GM12878 (cell line): ENCODE measurements around the gene NKD2. TPM values are rescaled to one million over a fixed set of nuclear protein-coding genes. Genes with fewer than 3 reads are reported as not detected.

Source experiments
- ATAC-seq: fragments of 200-7000 bp; cut with Tn5 transposase; 3 replicates; pipeline ENCODE4 v1.9.1; 2020; ENCODE audit warnings: mild to moderate bottlenecking, moderate library complexity
- BruUV-seq: library from RNA; stranded (reverse); fragments of 400-500 nt; replicated peaks from 2 replicates; lab custom pipeline; 2021; lab: Mats Ljungman, UMichigan
- CTCF ChIA-PET: fragments of 300-600 bp; sonication (Branson Sonifier 250); formaldehyde crosslinking; extraction: SDS; loops from one replicate; lab custom pipeline; 2021; ENCODE audit warnings: inconsistent platforms; lab: Yijun Ruan, JAX
- POLR2A ChIA-PET: fragments of 350-600 bp; formaldehyde crosslinking; extraction: SDS; loops from one replicate; lab custom pipeline; 2021; ENCODE audit warnings: inconsistent platforms; lab: Charles Lee
- RAD21 ChIA-PET: fragments of 300-600 bp; sonication (Branson Sonifier 250); formaldehyde crosslinking; loops from one replicate; lab custom pipeline; 2023; ENCODE audit warnings: antibody characterized with exemption; ENCODE audit not compliant: unreplicated experiment; lab: Charles Lee
- SMC1A ChIA-PET: fragments of 300-600 bp; sonication (Branson Sonifier 250); formaldehyde crosslinking; loops from one replicate; lab custom pipeline; 2023; ENCODE audit not compliant: unreplicated experiment, uncharacterized antibody; lab: Charles Lee
- DNase-seq: peaks from one replicate; pipeline ENCODE4 v3.0.0-alpha.2; 2011; ENCODE audit warnings: low read depth, low spot score
- FAIRE-seq: peaks from 3 replicates; lab custom pipeline; 2011; peaks lifted over from hg19 to GRCh38; lab: Jason Lieb, UNC
- H2AFZ ChIP-seq: 2 replicates; pipeline ENCODE4 v1.6.0; 2011; ENCODE audit warnings: low read depth, low read length, control low read depth; ENCODE audit not compliant: control insufficient read depth
- H3K27ac ChIP-seq: 2 replicates; pipeline ENCODE4 v1.5.1; 2011; ENCODE audit warnings: control low read depth; ENCODE audit not compliant: control insufficient read depth, insufficient read depth
- H3K27me3 ChIP-seq, 2 experiments: replicated peaks in 1 of 2; 2 replicates each; pipeline versions ENCODE4 v1.6.0 to v1.6.1; 2011; ENCODE audit warnings: low read length in 1 of 2; ENCODE audit not compliant: control insufficient read depth in 2 of 2, insufficient read depth in 2 of 2
- H3K36me3 ChIP-seq, 2 experiments: 2 replicates each; pipeline ENCODE4 v1.5.1; 2011; ENCODE audit warnings: low read length in 1 of 2; ENCODE audit not compliant: control insufficient read depth in 2 of 2, insufficient read depth in 2 of 2
- H3K4me1 ChIP-seq: 2 replicates; pipeline ENCODE4 v1.6.1; 2011; ENCODE audit warnings: mild to moderate bottlenecking, low read length, moderate library complexity, mixed read lengths; ENCODE audit not compliant: control insufficient read depth, insufficient read depth
- H3K4me2 ChIP-seq: 2 replicates; pipeline ENCODE4 v1.6.0; 2011; ENCODE audit warnings: control low read depth; ENCODE audit not compliant: control insufficient read depth, insufficient read depth
- H3K4me3 ChIP-seq: fragments of 200-600 bp; sonication (generic); 2 replicates; pipeline ENCODE4 v1.5.1; 2016
- H3K79me2 ChIP-seq: 2 replicates; pipeline ENCODE4 v1.6.0; 2011; ENCODE audit warnings: low read length; ENCODE audit not compliant: control insufficient read depth, insufficient read depth
- H3K9ac ChIP-seq: 2 replicates; pipeline ENCODE4 v1.8.0; 2011; ENCODE audit warnings: low read length, control low read depth, mixed read lengths; ENCODE audit not compliant: control insufficient read depth, insufficient read depth
- H3K9me3 ChIP-seq: replicated peaks from 3 replicates; pipeline ENCODE4 v1.5.1; 2011; ENCODE audit warnings: mild to moderate bottlenecking, low read length; ENCODE audit not compliant: control insufficient read depth, insufficient read depth
- H4K20me1 ChIP-seq: 2 replicates; pipeline ENCODE4 v1.6.0; 2011; ENCODE audit not compliant: control insufficient read depth, insufficient read depth
- CHD1 ChIP-seq: IDR thresholded peaks from 2 replicates; pipeline ENCODE4 v1.6.1; 2012; ENCODE audit warnings: low read depth, low read length, improper control_type of control experiment
- MTA3 ChIP-seq: IDR thresholded peaks from 2 replicates; pipeline ENCODE4 v1.6.1; 2012; ENCODE audit warnings: low read length, inconsistent platforms, borderline replicate concordance
- NKRF ChIP-seq: fragments of 450-650 bp; conservative IDR thresholded peaks from 2 replicates; pipeline ENCODE4 v1.6.1; 2017; ENCODE audit warnings: mild to moderate bottlenecking, moderate library complexity
- PKNOX1 ChIP-seq: fragments of 450-650 bp; IDR thresholded peaks from 2 replicates; pipeline ENCODE4 v1.6.1; 2016; ENCODE audit warnings: mild to moderate bottlenecking
- STAT3 ChIP-seq: IDR thresholded peaks from 2 replicates; pipeline ENCODE4 v1.6.1; 2011; ENCODE audit warnings: low read depth, low read length, improper control_type of control experiment
- ZBTB4 ChIP-seq: fragments of 450-650 bp; formaldehyde crosslinking; IDR thresholded peaks from 2 replicates; pipeline ENCODE4 v1.4.0; 2022; ENCODE audit warnings: mild to moderate bottlenecking, moderate library complexity
- WGBS: methylation state at CpG from one replicate; pipeline ENCODE4 v1.1.6; 2016; ENCODE audit warnings: low lambda C conversion rate; ENCODE audit not compliant: insufficient replicate concordance, insufficient coverage; ENCODE audit errors: missing lambda C conversion rate; 5-methylcytosine and 5-hydroxymethylcytosine counted together
- in situ Hi-C: fragments of 300-500 bp; cut with MboI; formaldehyde crosslinking; loops from 9 replicates; pipeline ENCODE4 v1.14.3; 2018; ENCODE audit warnings: mixed read lengths
- intact Hi-C: fragments of 100-400 bp; cut with micrococcal nuclease; formaldehyde crosslinking; loops from one replicate; pipeline ENCODE4 v1.14.2; 2022; ENCODE audit not compliant: unreplicated experiment
- polyA plus RNA-seq, 11 experiments: library from polyadenylated mRNA; depleted of rRNA in 4 of 11; unstranded in 6 of 11; stranded (reverse) in 5 of 11; fragments of >200 nt; fragmentation: Nextera tagmentation in 4 of 11; fragmentation: Illumina TruSeq in 1 of 11; extraction: Ambion mirVana in 4 of 11; extraction: Trizol in 1 of 11; gene quantifications; 1 replicate in 1 of 11; 2 replicates in 10 of 11; pipeline versions ENCODE4 v1.2.1 to v1.2.3, GENCODE V29; 2011 to 2016; ENCODE audit warnings: inconsistent platforms in 2 of 11, missing spikeins in 2 of 11, low read depth in 1 of 11
- total RNA-seq, 4 experiments: library from RNA; depleted of rRNA in 3 of 4; stranded (reverse); fragments of >200 nt in 3 of 4; fragmentation: Illumina TruSeq in 1 of 4; extraction: Trizol in 1 of 4; gene quantifications; 2 replicates each; pipeline versions ENCODE4 v1.2.1 to v1.2.3, GENCODE V29; 2013 to 2021

NKD2 gene
- total and polyA plus RNA-seq, 10 of the 15 experiments (the other 5 are each of a cell fraction or from before 2014, with no cell fraction given): 0.20 to 0.83 (median 0.26) TPM; not detected in 7

GRCh38 chr5:1037671-1038416 is 29.2 kb downstream of the NKD2 start (continued):
- no peak for TF ChIP-seq ZBTB4

- H3K9me3 ChIP-seq: no peaks in the 10 kb centered on the region; the same call in 2 of the 3 replicates
Observed at GRCh38 chr5:1038417-1039209, 30.0 kb downstream of the NKD2 start.

More at GRCh38 chr5:1038417-1039209, 30.0 kb downstream of the NKD2 start:
- CTCF ChIA-PET: no interaction called here
- POLR2A ChIA-PET: no interaction called here
- Histone ChIP-seq H3K4me1 (no peaks in the 10 kb centered on the region), H3K27me3 (no peaks in the 10 kb centered on the region), H2AFZ (no peak overlapping the region), H3K4me3 (no peak overlapping the region), H3K9ac (no peak overlapping the region), H3K4me2 (no peak overlapping the region), H3K36me3 (no peaks in the 10 kb centered on the region), H3K79me2 (no peaks in the 10 kb centered on the region), H4K20me1 (no peaks in the 10 kb centered on the region), H3K27ac (no peak overlapping the region)
- intact Hi-C loops (no loop called here), in situ Hi-C loops (no loop called here)
- no TSS peak for BruUV-seq
- SMC1A ChIA-PET: no interaction called here
- DNase-seq (no peak), ATAC-seq (no peak), FAIRE-seq (no peak)
- 71% methylated on average over 28 of the region's 28 CpGs for WGBS
- TF ChIP-seq MTA3 (no peak), NKRF (no peak), PKNOX1 (no peak), STAT3 (no peak), CHD1 (no peak)
- RAD21 ChIA-PET: no interaction called here
